Duodenal mucosa (tissue), 2 donors: ENCODE measurements around the gene CYFIP2.

Experiments
- H3K27ac ChIP-seq: one replicate; pipeline ENCODE4 v1.7.0; 2013; ENCODE audit warnings: low read depth, low read length
- H3K27me3 ChIP-seq, 2 donors: one replicate each; pipeline ENCODE4 v1.7.0; 2013; ENCODE audit warnings: low read length in 2 of 2, control low read depth in 1 of 2; ENCODE audit not compliant: insufficient read depth in 2 of 2, control insufficient read depth in 1 of 2
- H3K36me3 ChIP-seq, 2 donors: one replicate each; pipeline ENCODE4 v1.7.0; 2013; ENCODE audit warnings: low read length in 2 of 2, control low read depth in 1 of 2; ENCODE audit not compliant: insufficient read depth in 2 of 2, control insufficient read depth in 1 of 2
- H3K4me1 ChIP-seq, 2 donors: one replicate each; pipeline ENCODE4 v1.7.0; 2013; ENCODE audit warnings: low read length in 2 of 2, control low read depth in 1 of 2; ENCODE audit not compliant: insufficient read depth in 2 of 2, control insufficient read depth in 1 of 2
- H3K4me3 ChIP-seq, 2 donors: one replicate each; pipeline ENCODE4 v1.7.0; 2013; ENCODE audit warnings: low read length in 2 of 2, low read depth in 1 of 2
- H3K9ac ChIP-seq, 2 donors: one replicate each; pipeline ENCODE4 v1.7.0; 2013; ENCODE audit warnings: low read length in 2 of 2, low read depth in 1 of 2
- H3K9me3 ChIP-seq, 2 donors: one replicate each; pipeline ENCODE4 v1.7.0; 2013; ENCODE audit warnings: low read length in 2 of 2, control low read depth in 1 of 2; ENCODE audit not compliant: control insufficient read depth in 1 of 2

The CYFIP2 gene

GRCh38 chr5:157271740-157272271, 5.9 kb downstream of the CYFIP2 start:
- Histone ChIP-seq H3K9me3 (no peaks in the 10 kb centered on the region), H3K9ac (no peak overlapping the region), H3K27ac (peak overlapping the region; percentile 55), H3K4me1 (peaks cover 12 to 21% of the 10 kb centered on the region in 2 donors), H3K36me3 (no peaks in the 10 kb centered on the region), H3K4me3 (no peak overlapping the region), H3K27me3 (no peaks in the 10 kb centered on the region)

GRCh38 chr5:157273131-157273556, 7.2 kb downstream of the CYFIP2 start:
- Histone ChIP-seq H3K9me3 (no peaks in the 10 kb centered on the region), H3K36me3 (no peaks in the 10 kb centered on the region), H3K4me3 (no peak overlapping the region), H3K4me1 (peaks cover 5 to 20% of the 10 kb centered on the region in 2 donors), H3K9ac (no peak overlapping the region), H3K27me3 (no peaks in the 10 kb centered on the region), H3K27ac (peak overlapping the region; percentile 43)

- Histone ChIP-seq H3K27me3 (no peaks in the 10 kb centered on the region), H3K9me3 (no peaks in the 10 kb centered on the region), H3K4me1 (peaks cover 2 to 20% of the 10 kb centered on the region in 2 donors), H3K27ac (no peak overlapping the region), H3K4me3 (no peak overlapping the region), H3K9ac (no peak overlapping the region), H3K36me3 (no peaks in the 10 kb centered on the region)
Observed at GRCh38 chr5:157275403-157275802, 9.5 kb downstream of the CYFIP2 start.

- no peak overlapping the region for H3K9ac ChIP-seq
- H3K9me3 ChIP-seq: no peaks in the 10 kb centered on the region
- peaks cover 0 to under 1% of the 10 kb centered on the region in 2 donors for H3K4me1 ChIP-seq
- no peaks in the 10 kb centered on the region for H3K27me3 ChIP-seq
- H3K27ac ChIP-seq: no peak overlapping the region
- H3K4me3 ChIP-seq: no peak overlapping the region
- no peaks in the 10 kb centered on the region for H3K36me3 ChIP-seq
Observed at GRCh38 chr5:157278319-157279037, 12.6 kb downstream of the CYFIP2 start.

DNA sequence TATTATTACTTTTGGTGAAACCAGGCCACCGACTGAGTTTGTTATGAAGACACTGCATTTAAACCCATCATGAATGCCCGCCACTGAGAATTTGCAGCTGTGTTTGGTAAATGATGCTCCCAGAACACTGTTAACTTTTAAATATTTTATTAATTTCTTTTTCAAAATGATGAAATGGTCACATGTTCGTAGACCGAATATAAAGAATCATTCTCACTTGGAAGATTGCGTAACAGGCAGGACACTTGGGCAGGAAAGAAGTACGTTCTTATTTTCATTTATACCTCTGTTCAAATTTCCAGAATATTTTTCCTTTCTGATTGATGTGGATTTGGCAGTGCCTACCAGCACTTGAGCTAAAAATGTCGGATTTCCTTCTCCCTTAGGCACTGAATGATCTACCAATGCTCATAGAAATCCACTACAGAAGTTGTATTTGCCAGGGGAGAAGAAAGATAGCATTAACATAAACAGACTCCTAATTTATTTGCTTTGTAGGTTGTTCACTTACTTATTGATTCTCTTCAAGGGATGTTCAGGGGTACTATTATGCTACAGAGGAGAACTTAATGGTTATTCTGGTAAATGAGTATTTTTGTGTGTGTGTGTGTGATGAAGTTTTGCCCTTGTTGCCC, 13.8 kb downstream of the CYFIP2 start:
- H3K36me3 ChIP-seq: no peaks in the 10 kb centered on the region
- H3K4me1 ChIP-seq: peaks cover 0 to 3% of the 10 kb centered on the region in 2 donors
- H3K27ac ChIP-seq: no peak overlapping the region
- H3K9me3 ChIP-seq: no peaks in the 10 kb centered on the region
- H3K4me3 ChIP-seq: no peak overlapping the region
- H3K27me3 ChIP-seq: no peaks in the 10 kb centered on the region
- H3K9ac ChIP-seq: no peak overlapping the region

DNA sequence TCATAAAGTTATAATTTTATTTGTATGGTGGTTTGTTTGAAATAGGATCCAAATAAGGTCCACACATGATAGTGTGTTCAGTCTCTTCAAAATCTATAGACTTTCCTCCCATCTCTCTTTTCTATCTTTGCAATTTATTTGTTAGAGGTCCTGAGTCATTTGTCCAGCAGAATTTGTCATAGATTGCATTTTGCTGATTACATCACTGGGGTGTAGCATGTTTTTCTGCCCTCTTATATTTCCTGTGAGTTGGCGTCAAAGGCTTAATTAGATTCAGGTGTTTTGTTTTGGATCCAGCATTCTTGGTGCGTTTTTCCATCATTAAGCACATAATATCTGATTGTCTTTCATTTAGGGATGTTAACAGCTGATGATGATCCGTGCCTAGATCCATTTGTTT, 15.0 kb downstream of the CYFIP2 start:
- Histone ChIP-seq H3K4me3 (no peak overlapping the region), H3K27ac (no peak overlapping the region), H3K4me1 (peaks cover 0 to 3% of the 10 kb centered on the region in 2 donors)

DNA sequence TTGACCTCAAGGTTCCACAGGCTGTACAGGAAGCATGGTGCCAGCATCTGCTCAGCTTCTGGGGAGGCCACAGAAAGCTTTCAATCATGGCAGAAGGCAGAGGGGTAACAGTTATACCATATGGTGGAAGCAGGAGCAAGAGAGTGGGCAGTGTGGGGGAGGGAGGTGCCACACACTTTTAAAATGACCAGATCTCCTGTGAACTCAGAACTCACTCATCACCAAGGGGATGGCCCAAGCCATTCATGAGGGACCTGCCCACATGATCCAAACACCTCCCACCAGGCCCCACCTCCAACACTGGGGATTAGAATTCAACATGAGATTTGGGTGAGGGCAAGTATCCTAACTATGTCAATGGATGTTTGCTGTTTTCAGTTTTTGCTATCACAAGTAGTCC, 16.2 kb downstream of the CYFIP2 start:
- no peak overlapping the region for H3K27ac ChIP-seq
- no peak overlapping the region for H3K9ac ChIP-seq
- no peaks in the 10 kb centered on the region for H3K36me3 ChIP-seq
- H3K4me1 ChIP-seq: peaks cover 0 to 3% of the 10 kb centered on the region in 2 donors
- no peak overlapping the region for H3K4me3 ChIP-seq
- H3K9me3 ChIP-seq: no peaks in the 10 kb centered on the region
- H3K27me3 ChIP-seq: no peaks in the 10 kb centered on the region

More for the DNA sequence above, 15.0 kb downstream of the CYFIP2 start:
- H3K36me3 ChIP-seq: no peaks in the 10 kb centered on the region
- H3K27me3 ChIP-seq: no peaks in the 10 kb centered on the region
- H3K9ac ChIP-seq: no peak overlapping the region
- H3K9me3 ChIP-seq: no peaks in the 10 kb centered on the region

GRCh38 chr5:157283434-157283833, 17.5 kb downstream of the CYFIP2 start:
- H3K27me3 ChIP-seq: no peaks in the 10 kb centered on the region
- H3K9me3 ChIP-seq: no peaks in the 10 kb centered on the region
- H3K4me3 ChIP-seq: no peak overlapping the region
- H3K27ac ChIP-seq: no peak overlapping the region
- H3K36me3 ChIP-seq: no peaks in the 10 kb centered on the region
- H3K4me1 ChIP-seq: peaks cover 0 to 3% of the 10 kb centered on the region in 2 donors
- H3K9ac ChIP-seq: no peak overlapping the region

DNA sequence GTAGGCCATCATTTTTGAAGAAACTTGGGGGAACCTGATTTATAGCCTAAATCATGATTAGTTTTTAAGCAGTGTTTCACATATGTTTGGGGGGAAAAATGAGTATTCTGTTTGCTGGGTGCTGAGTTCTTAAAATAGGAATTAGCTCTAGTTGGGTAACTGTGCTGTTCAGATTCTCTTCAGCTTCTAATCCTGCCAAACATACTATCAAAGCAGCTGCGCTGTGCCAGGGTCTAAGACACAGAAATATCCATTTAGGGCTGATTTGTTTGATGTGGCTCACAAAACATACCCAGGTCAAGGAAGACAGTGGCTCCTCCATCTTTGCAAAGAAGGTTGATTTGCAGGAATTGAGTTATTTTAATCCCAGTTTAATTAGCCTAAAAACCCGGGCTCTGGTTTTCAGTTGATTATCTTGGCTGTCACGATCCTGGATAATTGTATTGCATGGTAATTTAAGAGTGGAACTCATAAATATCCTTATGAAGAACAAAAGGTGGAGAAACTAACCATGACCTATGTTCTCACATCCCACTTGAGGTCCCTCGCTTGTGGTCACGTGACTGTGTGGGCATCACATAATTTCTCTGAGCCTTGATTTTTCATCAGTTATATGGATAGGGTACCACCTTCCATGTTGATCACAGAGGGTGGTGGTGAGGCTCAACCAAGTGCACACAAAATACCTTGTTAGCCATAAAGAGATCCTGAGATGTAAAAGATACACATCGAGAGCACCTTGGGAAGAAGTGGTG, 18.7 kb downstream of the CYFIP2 start:
- Histone ChIP-seq H3K9me3 (no peaks in the 10 kb centered on the region), H3K27me3 (no peaks in the 10 kb centered on the region), H3K4me3 (no peak overlapping the region), H3K36me3 (no peaks in the 10 kb centered on the region), H3K9ac (no peak overlapping the region), H3K4me1 (peaks cover 0 to 3% of the 10 kb centered on the region in 2 donors), H3K27ac (no peak overlapping the region)
